ENCODE measurements around the gene CXCL8.
"Not testable (repeated sequence)": the region's sequence is repeated elsewhere in the genome, so short reads cannot be mapped to it uniquely, and the experiment has no call there.

Gene CXCL8

DNA sequence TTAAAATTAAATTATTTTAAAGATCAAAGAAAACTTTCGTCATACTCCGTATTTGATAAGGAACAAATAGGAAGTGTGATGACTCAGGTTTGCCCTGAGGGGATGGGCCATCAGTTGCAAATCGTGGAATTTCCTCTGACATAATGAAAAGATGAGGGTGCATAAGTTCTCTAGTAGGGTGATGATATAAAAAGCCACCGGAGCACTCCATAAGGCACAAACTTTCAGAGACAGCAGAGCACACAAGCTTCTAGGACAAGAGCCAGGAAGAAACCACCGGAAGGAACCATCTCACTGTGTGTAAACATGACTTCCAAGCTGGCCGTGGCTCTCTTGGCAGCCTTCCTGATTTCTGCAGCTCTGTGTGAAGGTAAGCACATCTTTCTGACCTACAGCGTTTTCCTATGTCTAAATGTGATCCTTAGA lies at the start of gene CXCL8:
Gene CXCL8 (plus strand): TSS at position 217 of the 426 bp plus-strand sequence. CDS start 90 bp downstream, at position 307.
- no peak for DNase-seq

DNA sequence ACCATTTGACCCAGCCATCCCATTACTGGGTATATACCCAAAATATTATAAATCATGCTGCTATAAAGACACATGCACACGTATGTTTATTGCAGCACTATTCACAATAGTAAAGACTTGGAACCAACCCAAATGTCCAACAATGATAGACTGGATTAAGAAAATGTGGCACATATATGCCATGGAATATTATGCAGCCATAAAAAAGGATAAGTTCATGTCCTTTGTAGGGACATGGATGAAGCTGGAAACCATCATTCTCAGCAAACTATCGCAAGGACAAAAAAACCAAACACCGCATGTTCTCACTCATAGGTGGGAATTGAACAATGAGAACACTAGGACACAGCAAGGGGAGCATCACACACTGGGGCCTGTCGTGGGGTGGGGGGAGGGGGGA lies 49.2 kb upstream of the CXCL8 start:
- not testable (repeated sequence) for DNase-seq

DNA sequence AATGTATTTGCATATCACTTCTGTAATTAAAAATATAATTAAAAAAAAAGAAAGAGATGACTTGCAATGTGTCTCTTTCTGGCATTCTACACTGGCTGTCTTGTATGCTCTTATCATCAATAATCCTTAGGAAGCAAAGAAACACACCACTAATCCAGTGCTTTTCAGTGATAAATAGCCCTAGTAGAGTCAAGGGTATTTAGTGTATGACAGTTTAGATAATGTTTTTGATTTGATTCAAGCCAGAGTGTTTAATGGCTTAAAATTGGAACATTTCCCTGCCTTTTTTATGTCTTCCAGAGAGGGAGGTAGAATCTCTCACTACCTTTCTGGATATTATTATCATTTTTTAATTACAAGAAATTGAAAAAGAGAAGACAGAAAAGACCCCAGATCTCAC lies 48.6 kb upstream of the CXCL8 start:
- DNase-seq, result no peak

DNA sequence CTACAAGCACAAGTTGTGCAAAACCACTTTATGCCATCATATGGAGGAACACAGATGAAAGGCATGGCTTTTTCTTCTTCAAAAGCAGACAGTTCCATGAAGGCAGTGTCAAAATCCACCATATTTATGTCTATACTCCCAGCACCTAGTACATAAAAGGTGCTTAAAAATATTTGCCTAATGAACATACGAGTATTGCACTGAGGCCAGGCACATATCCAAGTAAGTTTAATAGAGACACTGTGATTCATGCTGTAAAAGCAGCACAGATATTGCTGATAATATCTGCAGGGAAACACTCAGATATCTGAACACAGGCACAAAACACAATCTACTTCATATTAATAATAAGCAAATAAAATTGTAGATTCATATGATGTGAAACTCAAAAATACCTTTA lies 48.1 kb upstream of the CXCL8 start:
- no peak for DNase-seq

DNA sequence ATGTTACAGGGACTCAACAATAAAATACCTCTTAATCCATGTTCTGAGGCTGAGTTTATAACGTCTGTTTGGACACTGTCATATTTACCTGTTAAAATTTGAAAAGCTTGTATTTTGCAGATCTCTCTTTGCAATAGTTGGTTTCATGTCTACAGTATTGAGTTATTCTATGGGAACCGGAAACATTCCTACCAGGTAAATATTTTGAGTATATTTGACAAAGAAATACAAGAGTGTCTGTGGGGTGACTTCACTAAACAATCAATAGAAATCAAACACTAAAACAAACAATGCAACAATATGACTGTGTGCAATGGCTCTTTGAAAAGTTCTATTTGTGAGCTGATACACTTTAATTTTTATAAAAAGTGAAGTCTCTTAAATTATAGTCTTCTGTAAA lies 47.7 kb upstream of the CXCL8 start:
- no peak for DNase-seq

DNA sequence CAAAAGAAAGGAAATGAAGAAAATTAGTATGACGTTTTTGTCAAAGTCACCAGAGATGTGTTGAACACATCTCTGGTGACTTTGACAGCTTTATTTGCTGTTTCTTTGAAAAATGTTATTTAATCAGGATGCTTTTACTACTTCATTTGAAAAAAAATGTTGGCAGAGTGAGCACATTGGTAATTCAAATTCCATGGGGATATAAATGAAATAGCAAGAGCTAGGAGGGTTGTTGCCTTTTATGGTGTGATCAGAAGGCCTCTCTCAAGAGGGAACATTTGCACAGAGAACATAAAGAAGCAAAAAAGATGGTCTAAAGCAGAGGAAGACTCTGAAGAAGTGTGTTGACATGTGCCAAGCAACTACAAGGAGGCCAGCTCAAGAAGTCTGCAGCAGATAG lies 46.6 kb upstream of the CXCL8 start:
- DNase-seq, result no peak

DNA sequence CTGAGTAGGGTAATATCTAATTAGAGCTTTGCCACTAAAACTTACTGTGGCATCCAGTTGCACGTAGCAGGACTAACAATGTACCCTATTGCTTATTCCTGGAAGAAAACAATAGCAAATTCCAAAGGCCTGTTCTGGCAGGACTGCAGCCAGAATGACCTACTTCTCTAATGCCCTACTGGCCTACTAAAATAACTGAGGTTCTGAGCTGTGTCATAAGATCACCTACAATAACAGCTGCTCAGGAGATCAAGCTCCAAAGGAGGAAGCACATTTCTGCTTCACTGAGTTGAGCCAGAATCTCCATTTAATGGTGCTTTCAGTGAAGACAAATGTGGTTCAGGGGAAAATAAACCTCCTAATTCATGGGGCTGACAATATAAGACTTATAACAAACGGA lies 42.2 kb upstream of the CXCL8 start:
- DNase-seq, result no peak

DNA sequence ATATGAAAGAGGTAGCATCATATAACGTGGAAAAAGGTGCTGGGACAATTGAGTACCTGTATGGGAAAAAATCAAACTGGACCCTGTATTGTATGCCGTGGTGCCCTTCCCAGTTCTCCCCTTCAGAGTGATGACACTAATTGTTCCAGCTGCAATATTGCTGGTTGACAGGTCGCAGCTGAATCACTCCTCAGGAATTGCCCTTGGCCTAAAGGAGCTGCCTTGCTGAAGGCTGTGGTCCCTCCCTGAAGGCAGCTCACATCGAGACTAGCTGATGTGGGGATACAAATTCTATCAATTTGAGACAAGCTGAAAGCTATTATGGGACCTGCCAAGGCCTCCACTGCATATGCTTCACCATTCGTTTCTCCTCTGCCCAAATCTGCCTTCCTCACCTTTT lies 39.3 kb upstream of the CXCL8 start:
- DNase-seq, result no peak

DNA sequence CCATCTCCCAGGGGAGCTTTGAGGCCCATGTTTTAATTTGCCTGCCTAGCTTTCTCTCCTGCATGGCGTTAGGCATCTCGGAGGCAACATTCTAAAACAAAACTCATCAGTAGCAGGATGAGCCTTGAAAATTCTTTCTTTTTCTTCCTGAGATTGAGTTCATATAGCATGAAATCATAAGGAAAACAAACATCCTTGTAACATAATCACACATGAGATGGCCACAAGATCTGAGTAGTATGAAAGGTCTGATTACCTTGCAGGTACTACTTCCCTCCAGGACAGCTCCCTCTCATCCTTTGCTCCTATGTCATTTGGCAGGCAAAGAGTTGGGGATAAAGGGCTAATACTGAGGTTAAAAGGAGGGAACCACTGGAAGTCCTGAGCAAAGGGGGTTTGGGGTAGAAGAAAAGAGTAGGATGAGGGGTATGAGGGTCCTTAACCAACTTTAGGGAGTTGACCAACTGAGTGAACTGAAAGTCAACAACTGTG lies 37.5 kb upstream of the CXCL8 start:
- DNase-seq, result no peak

DNA sequence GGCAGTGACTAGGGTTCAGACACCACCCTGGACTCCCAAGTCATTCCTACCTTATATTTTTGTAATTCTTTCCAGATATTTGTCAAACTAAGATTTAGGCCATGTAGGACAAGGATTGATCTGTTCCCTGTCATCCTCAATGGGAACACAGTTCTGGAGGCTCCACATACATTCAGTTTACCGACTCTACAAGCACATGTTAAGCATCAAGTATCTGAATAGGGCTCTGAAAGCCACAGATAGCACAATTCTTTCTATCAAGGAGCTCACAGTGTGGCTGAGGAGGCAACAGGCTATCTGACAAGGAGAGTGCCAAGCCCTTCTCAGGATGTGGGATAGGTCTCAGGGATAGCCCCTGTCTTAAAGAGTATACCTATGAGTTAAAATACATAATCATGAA lies 37.0 kb upstream of the CXCL8 start:
- DNase-seq, result no peak

DNA sequence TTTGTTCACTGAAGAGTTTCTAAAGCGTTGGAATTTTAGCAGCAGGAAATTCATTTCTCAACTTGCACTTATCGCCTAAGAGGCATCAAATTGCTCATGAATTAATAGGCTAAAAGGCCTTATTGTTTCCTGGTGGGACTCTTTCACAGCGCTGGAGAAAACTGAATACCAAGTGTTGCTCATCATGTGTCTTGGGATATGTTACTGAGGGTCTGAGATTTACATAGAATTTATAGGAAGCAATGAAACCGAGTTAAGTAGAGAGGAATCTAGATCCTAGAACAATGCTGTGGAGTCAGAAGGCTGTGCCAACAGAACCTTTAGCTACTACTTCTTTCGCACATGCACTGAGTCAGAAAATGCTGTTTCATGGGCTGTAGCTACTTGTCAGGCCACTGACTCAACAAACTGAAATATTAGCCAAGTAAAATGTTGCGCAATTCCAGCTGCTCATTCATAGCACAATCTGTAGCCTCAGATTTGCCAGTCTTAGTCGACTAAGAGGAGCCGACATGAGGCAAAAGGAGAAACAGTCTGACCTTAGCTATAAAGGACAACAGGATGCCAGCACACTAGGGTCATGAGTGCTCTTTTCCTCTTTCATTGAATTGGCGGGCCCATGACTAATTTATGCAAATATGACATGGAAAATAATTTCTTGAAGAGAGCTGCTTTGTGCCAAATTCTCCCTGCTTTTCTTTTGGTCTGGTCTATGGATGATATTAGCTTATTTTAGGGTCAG lies 35.9 kb upstream of the CXCL8 start:
- DNase-seq, result no peak

DNA sequence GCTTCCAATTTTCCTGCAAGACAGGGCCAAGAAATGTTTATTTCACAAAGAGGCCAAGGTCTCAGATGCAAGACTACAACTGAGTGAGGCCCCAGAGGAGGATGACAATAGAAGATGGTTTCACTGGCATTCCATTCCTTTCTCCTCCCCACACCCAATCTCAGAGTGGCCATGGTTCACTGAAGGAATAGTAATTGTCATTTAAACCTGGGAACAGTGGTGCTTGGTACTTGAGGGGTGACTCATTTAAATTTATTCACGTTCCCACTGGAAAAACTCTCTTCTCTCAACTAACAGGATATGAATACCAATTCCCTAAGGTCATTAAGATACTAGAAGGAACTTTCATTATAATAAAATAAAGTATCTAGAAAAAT lies 35.3 kb upstream of the CXCL8 start:
- no peak for DNase-seq

DNA sequence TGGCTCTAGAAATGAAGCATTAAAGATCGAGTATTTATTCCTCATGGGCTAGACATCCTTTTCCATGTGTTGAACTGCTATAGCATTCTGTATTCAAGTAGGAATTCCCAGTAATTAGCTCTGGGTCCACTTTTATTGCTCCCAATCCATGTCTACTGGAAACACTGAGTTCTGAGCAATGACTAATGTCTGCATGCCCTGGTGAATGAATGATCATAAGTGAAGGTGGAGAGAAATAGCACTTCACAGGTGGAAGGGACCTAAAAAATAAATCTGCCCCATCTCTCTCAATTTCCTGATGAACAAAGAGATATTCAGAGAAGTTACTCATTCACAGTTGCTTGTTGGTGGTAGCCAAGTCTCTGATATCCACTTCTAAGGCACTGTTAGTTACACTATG lies 34.6 kb upstream of the CXCL8 start:
- no peak for DNase-seq

DNA sequence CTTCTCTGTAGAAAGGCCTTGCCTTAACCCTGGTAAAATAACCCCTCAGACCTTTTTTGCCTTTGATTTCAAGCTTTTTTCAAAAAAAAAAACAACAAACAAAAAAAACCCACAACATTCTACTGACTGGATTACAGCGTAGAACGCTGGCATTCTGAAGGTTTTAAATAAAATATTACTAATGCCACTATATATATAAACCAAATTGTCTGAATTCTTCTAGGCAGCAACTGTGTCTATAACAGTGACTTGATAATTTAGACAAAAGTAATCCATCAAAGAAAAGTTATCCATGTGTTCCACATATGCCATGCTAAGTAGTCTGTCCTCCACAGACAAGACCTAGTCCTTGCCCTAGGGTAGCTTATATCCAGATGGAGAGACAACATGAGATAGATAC lies 33.6 kb upstream of the CXCL8 start:
- DNase-seq, result no peak

DNA sequence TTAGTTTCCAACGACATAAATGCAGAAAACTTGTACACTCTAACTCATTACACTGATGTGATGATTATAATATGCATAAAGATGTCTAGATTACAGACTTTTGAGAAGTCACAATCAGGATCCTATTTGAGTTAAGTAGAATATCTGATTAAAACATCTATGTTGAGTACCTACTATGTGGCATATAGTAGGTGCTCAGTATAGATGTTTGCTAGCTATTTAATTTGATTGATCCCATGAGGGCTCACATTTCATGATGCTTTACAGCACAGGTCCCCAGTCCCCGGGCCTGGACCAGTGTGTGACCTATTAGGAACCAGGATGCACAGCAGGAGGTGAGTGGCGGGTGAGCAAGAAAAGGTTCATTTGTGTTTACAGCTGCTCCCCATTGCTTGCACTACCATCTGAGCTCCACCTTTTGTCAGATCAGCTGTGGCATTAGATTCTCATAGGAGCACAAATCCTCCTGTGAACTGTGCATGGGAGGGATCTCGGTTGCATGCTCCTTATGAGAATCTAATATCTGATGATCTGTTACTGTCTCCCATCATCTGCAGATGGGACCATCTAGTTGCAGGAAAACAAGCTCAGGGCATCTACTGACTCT lies 33.0 kb upstream of the CXCL8 start:
- no peak for DNase-seq

DNA sequence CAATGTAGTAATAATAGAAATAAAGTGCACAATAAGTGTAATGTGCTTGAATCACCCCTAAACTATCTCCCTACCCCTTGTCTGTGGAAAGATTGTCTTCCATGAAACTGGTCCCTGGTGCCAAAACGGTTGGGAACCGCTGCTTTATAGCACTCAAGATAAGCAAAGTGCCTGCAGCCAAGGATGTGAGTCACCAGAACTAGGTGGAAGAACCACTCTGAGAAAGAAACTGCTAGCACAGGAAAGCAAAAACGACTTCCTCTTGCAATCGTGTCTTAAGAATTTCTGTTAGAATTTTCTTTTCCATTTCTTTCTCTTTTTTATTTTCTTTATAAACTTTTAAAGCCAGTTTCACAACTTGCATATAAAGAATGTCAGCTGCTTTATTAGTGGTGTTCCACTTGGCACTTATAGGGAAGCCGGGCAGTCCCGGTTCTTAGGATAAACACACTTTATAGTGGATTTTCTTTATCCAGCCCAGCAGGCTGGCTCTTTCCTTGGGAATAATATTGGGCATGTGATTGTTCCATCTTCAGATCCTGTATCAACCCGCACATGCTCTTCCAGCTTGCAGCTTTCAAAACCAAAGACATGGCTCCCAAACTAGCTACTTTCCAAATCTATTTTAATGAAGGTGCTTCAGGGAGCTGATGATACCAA lies 32.3 kb upstream of the CXCL8 start:
- no peak for DNase-seq

DNA sequence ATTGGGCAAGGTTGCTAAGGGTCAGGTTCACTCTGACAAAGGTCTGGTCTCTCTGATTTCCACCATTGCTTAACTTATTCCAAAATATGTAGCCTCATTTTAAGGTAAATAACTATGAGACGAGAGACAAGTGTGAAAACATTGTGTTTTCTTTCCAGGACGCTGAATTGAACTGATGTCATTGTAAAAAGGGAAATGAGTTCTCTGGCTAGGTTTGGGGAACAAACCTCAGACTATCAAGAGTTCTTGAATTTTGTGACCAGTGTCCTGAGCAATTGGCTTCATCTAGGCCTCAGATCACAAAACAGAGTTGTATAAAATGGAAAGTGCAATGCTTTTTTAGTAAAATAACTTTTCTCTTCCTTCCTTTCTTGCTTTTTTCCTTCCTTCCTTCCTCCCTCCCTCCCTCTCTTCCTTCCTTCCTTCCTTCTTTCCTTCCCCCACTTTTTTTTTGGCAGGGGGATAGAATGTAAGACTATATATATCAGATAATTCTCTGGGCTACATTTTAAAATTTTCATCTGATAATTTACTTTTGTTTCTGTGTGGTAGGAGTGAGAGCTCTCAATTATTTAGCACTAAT lies 30.8 kb upstream of the CXCL8 start:
- no peak for DNase-seq

DNA sequence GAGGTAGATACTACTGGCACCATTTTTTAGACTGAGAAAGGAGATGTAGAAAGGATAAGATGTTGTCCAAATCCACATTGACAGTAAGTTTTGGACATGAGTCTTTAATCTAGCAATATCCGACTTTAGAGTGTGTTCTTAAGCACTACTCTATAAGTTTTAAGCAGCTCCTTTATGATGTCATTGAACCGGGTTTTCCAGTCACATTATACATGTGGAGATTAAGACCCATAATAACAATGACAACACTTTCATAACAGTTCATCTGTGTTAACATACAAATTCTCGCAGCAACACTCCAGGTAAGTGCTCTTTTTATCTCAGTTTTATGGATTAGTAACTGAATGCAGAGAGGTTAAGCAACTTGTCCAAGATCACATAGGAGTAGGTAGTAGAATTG lies 30.3 kb upstream of the CXCL8 start:
- DNase-seq, result no peak

DNA sequence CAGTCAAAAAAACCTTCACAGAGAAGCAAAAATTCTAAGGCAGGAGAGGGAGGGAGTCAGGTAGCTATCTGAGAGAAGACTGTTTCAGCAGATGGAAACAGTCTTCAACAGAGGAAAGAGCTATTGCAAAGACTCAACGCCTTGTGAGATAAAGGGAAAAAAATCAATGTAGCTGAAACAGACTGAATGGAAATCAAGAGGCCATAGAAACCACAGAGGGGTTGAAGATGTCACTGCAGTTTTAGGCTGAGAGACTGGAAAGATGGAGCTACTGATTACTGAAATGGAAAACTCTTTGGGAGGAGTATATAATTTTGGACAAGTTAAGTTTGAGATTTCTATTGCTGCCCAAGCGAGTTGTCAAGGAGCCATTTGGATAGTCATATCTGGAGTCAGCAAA lies 28.4 kb upstream of the CXCL8 start:
- no peak for DNase-seq

DNA sequence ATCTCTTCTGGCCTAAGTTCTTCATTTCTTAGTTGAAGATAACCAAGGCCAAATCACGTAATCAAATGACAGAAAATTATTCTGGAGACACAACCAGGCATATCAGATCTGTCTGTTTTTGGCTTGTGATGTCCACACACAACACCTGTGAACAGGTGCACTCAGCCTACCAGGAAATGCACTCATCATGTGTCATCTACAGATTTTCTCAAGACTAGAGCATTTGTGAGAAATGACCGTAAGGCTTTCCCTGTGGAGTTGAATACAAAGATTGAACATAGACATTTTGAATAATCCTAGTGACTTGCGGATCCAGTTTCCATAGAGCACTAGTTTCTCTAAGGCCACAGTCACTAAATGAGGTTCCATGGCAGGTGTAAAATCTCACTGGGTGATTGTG lies 26.7 kb upstream of the CXCL8 start:
- no peak for DNase-seq

DNA sequence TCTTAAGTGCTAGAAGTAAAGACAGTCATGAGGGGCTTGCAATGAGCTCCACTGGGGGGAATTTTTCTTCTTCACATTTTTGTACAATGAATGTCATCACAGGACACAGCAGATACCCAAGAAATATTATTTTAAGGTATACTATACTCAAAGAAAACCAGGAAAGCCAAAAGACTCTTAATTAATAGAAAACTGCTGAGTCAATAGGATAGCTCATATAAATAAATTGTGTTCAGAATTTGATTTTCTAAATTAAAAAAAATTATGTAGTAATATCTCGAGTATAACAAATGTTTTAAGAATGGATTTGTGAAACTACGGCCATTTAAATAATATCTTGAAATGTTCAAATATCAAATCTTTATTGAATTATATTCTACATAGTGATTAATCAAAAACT lies 25.7 kb upstream of the CXCL8 start:
- no peak for DNase-seq

DNA sequence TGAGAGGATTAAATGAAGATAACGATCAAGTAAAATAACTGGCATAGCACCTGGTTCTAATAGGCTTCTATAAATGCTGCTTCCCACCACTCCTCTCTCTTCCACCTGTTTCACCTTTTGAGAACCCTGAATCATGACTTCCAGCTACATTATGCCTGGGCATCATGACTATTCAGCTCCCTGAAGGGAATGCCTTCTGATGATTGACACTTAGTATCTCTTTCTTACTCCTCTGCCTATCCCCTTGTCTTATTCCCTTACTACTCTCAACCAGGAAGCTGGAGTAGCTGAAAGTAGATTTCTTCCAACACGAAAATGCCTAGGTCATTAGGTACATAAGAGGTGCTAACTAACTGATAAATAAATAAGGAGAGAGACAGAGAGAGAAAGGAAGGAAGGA lies 24.7 kb upstream of the CXCL8 start:
- no peak for DNase-seq

DNA sequence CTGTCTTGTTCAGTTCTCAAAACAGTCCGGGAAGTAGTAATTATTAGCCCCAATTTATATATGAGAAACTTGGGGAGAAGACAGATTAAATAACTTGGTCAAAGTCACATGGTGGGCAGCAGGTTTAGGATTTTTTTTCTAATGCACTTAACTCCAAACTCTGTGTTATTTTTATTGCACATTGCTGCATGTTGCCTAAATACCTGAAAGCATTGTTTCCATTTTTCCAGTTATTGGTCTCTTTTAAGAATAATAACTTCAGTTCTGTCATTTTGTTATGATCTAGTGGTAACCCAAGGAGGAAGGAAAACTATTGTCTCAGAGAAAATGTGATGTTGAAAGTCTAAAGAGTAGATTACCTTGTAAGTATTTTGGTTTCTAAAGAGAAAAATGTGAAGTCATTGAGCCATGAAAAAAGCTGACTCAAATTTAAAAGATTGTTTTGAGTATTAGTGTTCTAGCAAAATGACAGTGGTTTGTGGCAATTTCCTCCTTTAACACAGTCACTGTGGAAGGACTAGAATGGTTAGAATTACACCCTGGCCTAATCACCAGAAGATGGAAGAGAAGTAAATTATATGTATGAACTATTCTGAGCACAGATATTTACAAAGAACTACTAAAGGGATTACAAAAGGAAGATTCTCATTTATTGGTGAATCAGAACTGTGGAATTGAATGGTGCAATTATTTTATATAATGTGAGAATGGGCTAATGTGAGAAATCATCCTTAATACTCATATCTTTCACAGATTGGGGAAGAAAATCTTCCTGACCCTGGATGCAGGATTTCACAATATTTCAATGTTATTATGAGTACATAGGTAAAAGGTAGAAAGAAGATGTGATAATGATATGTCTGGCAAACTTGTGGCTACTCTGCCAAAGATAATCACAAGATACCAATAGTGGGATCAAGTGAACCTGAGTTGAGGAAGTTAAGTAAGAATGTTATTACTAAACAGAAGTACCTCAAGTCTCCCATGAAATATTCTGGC lies 21.7 kb upstream of the CXCL8 start:
- no peak for DNase-seq
